SK-N-SH (cell line): ENCODE data around the gene TP63. TPM values are rescaled to one million over a fixed set of nuclear protein-coding genes. Genes with fewer than 3 reads are reported as not detected.

Source experiments
- CTCF ChIA-PET: fragments of 300-600, 350-600 bp; formaldehyde crosslinking; extraction: SDS; loops from one replicate; lab custom pipeline; 2021; lab: Yijun Ruan, JAX
- POLR2A ChIA-PET: fragments of 350-600 bp; sonication (Branson Sonifier 250); formaldehyde crosslinking; extraction: SDS; loops from one replicate; lab custom pipeline; 2020; ENCODE audit warnings: antibody characterized with exemption, inconsistent platforms; lab: Yijun Ruan, JAX
- DNase-seq: peaks from one replicate; pipeline ENCODE4 v3.0.0; 2012
- H2AFZ ChIP-seq: fragments of 200-600 bp; sonication (generic); 2 replicates; pipeline ENCODE4 v1.8.1; 2016; ENCODE audit warnings: antibody characterized with exemption, mild to moderate bottlenecking, low read depth
- H3F3A ChIP-seq: fragments of 200-600 bp; sonication (generic); replicated peaks from 2 replicates; pipeline ENCODE3; 2016; ENCODE audit warnings: antibody characterized with exemption, mild to moderate bottlenecking; ENCODE audit not compliant: insufficient read depth
- H3K27ac ChIP-seq, 2 experiments: fragments of 200-500 bp in 1 of 2; fragments of 200-600 bp in 1 of 2; sonication (Bioruptor generic) in 1 of 2; sonication (generic), shearing (Covaris generic) in 1 of 2; 2 replicates each; pipeline versions ENCODE4 v1.5.1 to v1.6.1; 2014 to 2016; ENCODE audit warnings: low read depth in 2 of 2, inconsistent platforms in 1 of 2, low read length in 1 of 2, mild to moderate bottlenecking in 1 of 2, mixed read lengths in 1 of 2
- H3K27me3 ChIP-seq: fragments of 200-600 bp; sonication (generic), shearing (Covaris generic); 2 replicates; pipeline ENCODE4 v1.6.1; 2016; ENCODE audit warnings: mixed run types; ENCODE audit not compliant: insufficient read depth
- H3K36me3 ChIP-seq, 2 experiments: fragments of 200-500 bp in 1 of 2; fragments of 200-600 bp in 1 of 2; sonication (Bioruptor generic) in 1 of 2; sonication (generic) in 1 of 2; replicated peaks in 1 of 2; 2 replicates each; pipeline versions ENCODE3 to v1.5.1; 2014 to 2016; ENCODE audit warnings: low read length in 1 of 2, mild to moderate bottlenecking in 1 of 2; ENCODE audit not compliant: insufficient read depth in 2 of 2, control insufficient read depth in 1 of 2
- H3K4me1 ChIP-seq, 2 experiments: fragments of 200-500 bp in 1 of 2; fragments of 200-600 bp in 1 of 2; sonication (Bioruptor generic) in 1 of 2; sonication (generic), shearing (Covaris generic) in 1 of 2; 2 replicates each; pipeline versions ENCODE4 v1.5.1 to v1.6.1; 2014 to 2016; ENCODE audit warnings: low read depth in 1 of 2, low read length in 1 of 2, mixed run types in 1 of 2; ENCODE audit not compliant: insufficient read depth in 2 of 2, control insufficient read depth in 1 of 2
- H3K4me2 ChIP-seq: fragments of 200-600 bp; sonication (generic), shearing (Covaris generic); 2 replicates; pipeline ENCODE4 v1.6.1; 2017; ENCODE audit warnings: mixed run types
- H3K4me3 ChIP-seq, 2 experiments: fragments of 200-500 bp in 1 of 2; fragments of 200-600 bp in 1 of 2; sonication (Bioruptor generic) in 1 of 2; sonication (generic), shearing (Covaris generic) in 1 of 2; 2 replicates each; pipeline versions ENCODE4 v1.5.1 to v1.8.1; 2014 to 2016; ENCODE audit warnings: low read depth in 2 of 2, inconsistent platforms in 1 of 2, low read length in 1 of 2, mild to moderate bottlenecking in 1 of 2, mixed read lengths in 1 of 2, moderate library complexity in 1 of 2
- H3K79me2 ChIP-seq: fragments of 200-600 bp; sonication (generic); 2 replicates; pipeline ENCODE4 v1.8.1; 2017; ENCODE audit warnings: mild to moderate bottlenecking; ENCODE audit not compliant: insufficient read depth
- H3K9ac ChIP-seq: fragments of 200-600 bp; sonication (generic); 2 replicates; pipeline ENCODE4 v1.6.1; 2017; ENCODE audit warnings: mixed run types
- H3K9me2 ChIP-seq: fragments of 200-600 bp; sonication (generic); 2 replicates; pipeline ENCODE4 v1.6.1; 2017; ENCODE audit warnings: mixed run types
- H3K9me3 ChIP-seq: fragments of 200-600 bp; sonication (generic); 2 replicates; pipeline ENCODE4 v1.6.1; 2017; ENCODE audit warnings: mixed run types, mild to moderate bottlenecking, moderate library complexity
- H4K20me1 ChIP-seq: fragments of 200-600 bp; sonication (generic); 2 replicates; pipeline ENCODE4 v1.6.1; 2017; ENCODE audit warnings: mild to moderate bottlenecking, mixed run types; ENCODE audit not compliant: insufficient read depth
- EZH2phosphoT487 ChIP-seq: fragments of 200-600 bp; sonication (generic); IDR thresholded peaks from 2 replicates; pipeline ENCODE4 v1.6.1; 2017; ENCODE audit warnings: low read depth, mixed run types, mild to moderate bottlenecking, antibody characterized with exemption, moderate library complexity, borderline replicate concordance
- FOSL2 ChIP-seq: IDR thresholded peaks from 2 replicates; pipeline ENCODE4 v1.4.0; 2012; ENCODE audit warnings: low read depth, mild to moderate bottlenecking, moderate library complexity, borderline replicate concordance
- FOXJ3 ChIP-seq: sonication (generic); formaldehyde crosslinking; IDR thresholded peaks from 2 replicates; pipeline ENCODE4 v1.5.1; 2020; ENCODE audit warnings: mild to moderate bottlenecking, missing genetic modification reagents
- GABPA ChIP-seq: IDR thresholded peaks from 2 replicates; pipeline ENCODE4 v1.4.0; 2012; ENCODE audit warnings: low read depth, mild to moderate bottlenecking
- GATA2 ChIP-seq: sonication (generic); formaldehyde crosslinking; IDR thresholded peaks from 2 replicates; pipeline ENCODE4 v1.5.0; 2020; ENCODE audit warnings: mild to moderate bottlenecking, missing genetic modification reagents
- JUND ChIP-seq: IDR thresholded peaks from 2 replicates; pipeline ENCODE4 v1.4.0; 2012
- MAX ChIP-seq: IDR thresholded peaks from 2 replicates; pipeline ENCODE4 v1.4.0; 2012; ENCODE audit warnings: low read depth
- MEF2A ChIP-seq: IDR thresholded peaks from 2 replicates; pipeline ENCODE4 v1.4.0; 2012; ENCODE audit warnings: low read depth, borderline replicate concordance
- NFIC ChIP-seq: IDR thresholded peaks from 2 replicates; pipeline ENCODE4 v1.4.0; 2012; ENCODE audit warnings: borderline replicate concordance
- POLR2AphosphoS5 ChIP-seq: IDR thresholded peaks from 2 replicates; pipeline ENCODE4 v1.6.1; 2012; ENCODE audit warnings: low read depth, low read length
- RCOR1 ChIP-seq: fragments of 150-350 bp; IDR thresholded peaks from 2 replicates; pipeline ENCODE4 v1.6.1; 2017; ENCODE audit warnings: antibody characterized with exemption, low read length
- REST ChIP-seq: IDR thresholded peaks from 2 replicates; pipeline ENCODE4 v1.6.1; 2012; ENCODE audit warnings: mild to moderate bottlenecking, low read depth, low read length, moderate library complexity
- RXRA ChIP-seq: IDR thresholded peaks from 2 replicates; pipeline ENCODE4 v1.4.0; 2012; ENCODE audit warnings: low read depth, mild to moderate bottlenecking, borderline replicate concordance
- SMC3 ChIP-seq: IDR thresholded peaks from 2 replicates; pipeline ENCODE4 v1.6.1; 2012; ENCODE audit warnings: low read depth, low read length, improper control_type of control experiment
- TEAD4 ChIP-seq: IDR thresholded peaks from 2 replicates; pipeline ENCODE4 v1.4.0; 2012; ENCODE audit warnings: mild to moderate bottlenecking, borderline replicate concordance; ENCODE audit not compliant: insufficient read depth
- YY1 ChIP-seq: IDR thresholded peaks from 2 replicates; pipeline ENCODE4 v1.4.0; 2012; ENCODE audit warnings: low read depth, mild to moderate bottlenecking
- ZBTB33 ChIP-seq: IDR thresholded peaks from 2 replicates; pipeline ENCODE4 v1.4.0; 2012; ENCODE audit warnings: low read depth, borderline replicate concordance
- WGBS: methylation state at CpG from one replicate; pipeline ENCODE4 v1.1.6; 2017; ENCODE audit warnings: low lambda C conversion rate; 5-methylcytosine and 5-hydroxymethylcytosine counted together
- polyA plus RNA-seq, 3 experiments: library from polyadenylated mRNA; depleted of rRNA; stranded (reverse); fragments of >200 nt; gene quantifications; 2 replicates each; pipeline ENCODE4 v1.2.3, GENCODE V29; 2012
- TF ChIP-seq, protein P1 (sequence below): fragments of 200-600 bp; sonication (generic); IDR thresholded peaks from 2 replicates; pipeline ENCODE4 v1.6.1; 2017; ENCODE audit warnings: antibody characterized with exemption, mild to moderate bottlenecking, moderate library complexity
- TF ChIP-seq, protein P2 (sequence below): fragments of 150-350 bp; IDR thresholded peaks from 2 replicates; pipeline ENCODE4 v1.6.1; 2017; ENCODE audit warnings: antibody characterized with exemption, low read length, low read depth, borderline replicate concordance
- TF ChIP-seq, protein P3 (sequence below): fragments of 150-350 bp; IDR thresholded peaks from 2 replicates; pipeline ENCODE4 v1.6.1; 2016; ENCODE audit warnings: mild to moderate bottlenecking, low read depth, low read length

TP63 gene
- polyA plus RNA-seq, 1 of the 3 experiments (the other 2 are of a cell fraction), result not detected

- TF ChIP-seq, protein P1, sequence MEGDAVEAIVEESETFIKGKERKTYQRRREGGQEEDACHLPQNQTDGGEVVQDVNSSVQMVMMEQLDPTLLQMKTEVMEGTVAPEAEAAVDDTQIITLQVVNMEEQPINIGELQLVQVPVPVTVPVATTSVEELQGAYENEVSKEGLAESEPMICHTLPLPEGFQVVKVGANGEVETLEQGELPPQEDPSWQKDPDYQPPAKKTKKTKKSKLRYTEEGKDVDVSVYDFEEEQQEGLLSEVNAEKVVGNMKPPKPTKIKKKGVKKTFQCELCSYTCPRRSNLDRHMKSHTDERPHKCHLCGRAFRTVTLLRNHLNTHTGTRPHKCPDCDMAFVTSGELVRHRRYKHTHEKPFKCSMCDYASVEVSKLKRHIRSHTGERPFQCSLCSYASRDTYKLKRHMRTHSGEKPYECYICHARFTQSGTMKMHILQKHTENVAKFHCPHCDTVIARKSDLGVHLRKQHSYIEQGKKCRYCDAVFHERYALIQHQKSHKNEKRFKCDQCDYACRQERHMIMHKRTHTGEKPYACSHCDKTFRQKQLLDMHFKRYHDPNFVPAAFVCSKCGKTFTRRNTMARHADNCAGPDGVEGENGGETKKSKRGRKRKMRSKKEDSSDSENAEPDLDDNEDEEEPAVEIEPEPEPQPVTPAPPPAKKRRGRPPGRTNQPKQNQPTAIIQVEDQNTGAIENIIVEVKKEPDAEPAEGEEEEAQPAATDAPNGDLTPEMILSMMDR, result no peak
- TF ChIP-seq TEAD4 (no peak), JUND (no peak), ZBTB33 (no peak), POLR2AphosphoS5 (no peak), GABPA (no peak), YY1 (no peak), MEF2A (no peak), RCOR1 (no peak), FOSL2 (no peak), NFIC (no peak), RXRA (no peak), MAX (no peak), REST (no peak), GATA2 (CRISPR knock-in tag) (no peak), EZH2phosphoT487 (no peak), SMC3 (no peak), FOXJ3 (no peak)
- TF ChIP-seq, protein P2, sequence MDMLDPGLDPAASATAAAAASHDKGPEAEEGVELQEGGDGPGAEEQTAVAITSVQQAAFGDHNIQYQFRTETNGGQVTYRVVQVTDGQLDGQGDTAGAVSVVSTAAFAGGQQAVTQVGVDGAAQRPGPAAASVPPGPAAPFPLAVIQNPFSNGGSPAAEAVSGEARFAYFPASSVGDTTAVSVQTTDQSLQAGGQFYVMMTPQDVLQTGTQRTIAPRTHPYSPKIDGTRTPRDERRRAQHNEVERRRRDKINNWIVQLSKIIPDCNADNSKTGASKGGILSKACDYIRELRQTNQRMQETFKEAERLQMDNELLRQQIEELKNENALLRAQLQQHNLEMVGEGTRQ, result no peak
- TF ChIP-seq, protein P3, sequence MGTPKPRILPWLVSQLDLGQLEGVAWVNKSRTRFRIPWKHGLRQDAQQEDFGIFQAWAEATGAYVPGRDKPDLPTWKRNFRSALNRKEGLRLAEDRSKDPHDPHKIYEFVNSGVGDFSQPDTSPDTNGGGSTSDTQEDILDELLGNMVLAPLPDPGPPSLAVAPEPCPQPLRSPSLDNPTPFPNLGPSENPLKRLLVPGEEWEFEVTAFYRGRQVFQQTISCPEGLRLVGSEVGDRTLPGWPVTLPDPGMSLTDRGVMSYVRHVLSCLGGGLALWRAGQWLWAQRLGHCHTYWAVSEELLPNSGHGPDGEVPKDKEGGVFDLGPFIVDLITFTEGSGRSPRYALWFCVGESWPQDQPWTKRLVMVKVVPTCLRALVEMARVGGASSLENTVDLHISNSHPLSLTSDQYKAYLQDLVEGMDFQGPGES, result no peak
- Histone ChIP-seq H3K36me3 (no peaks in the 10 kb centered on the region), H3K27me3 (no peaks in the 10 kb centered on the region), H3K9me3 (no peaks in the 10 kb centered on the region), H3K27ac (no peak overlapping the region), H3K4me3 (no peak overlapping the region), H3K9me2 (no peaks in the 10 kb centered on the region), H3F3A (no peaks in the 10 kb centered on the region), H3K4me2 (no peak overlapping the region), H2AFZ (no peak overlapping the region), H4K20me1 (no peaks in the 10 kb centered on the region), H3K79me2 (no peaks in the 10 kb centered on the region), H3K9ac (no peak overlapping the region), H3K4me1 (no peaks in the 10 kb centered on the region)
- ChIA-PET CTCF (no interaction called here), POLR2A (no interaction called here)
- WGBS, result 36% methylated on average over 8 of the region's 9 CpGs
- DNase-seq, result no peak
Observed at GRCh38 chr3:189621948-189622603, 9.1 kb upstream of the TP63 start.
